Small intestine (tissue), 7 donors: ENCODE measurements around the gene HAUS6. TPM values are rescaled to one million over a fixed set of nuclear protein-coding genes. Genes with fewer than 3 reads are reported as not detected.

ENCODE experiments used
- DNase-seq, 2 donors: peaks; one replicate each; pipeline versions ENCODE4 v3.0.0 to v3.0.0-alpha.2; 2013
- FAIRE-seq: peaks from 2 replicates; lab custom pipeline; 2012; peaks lifted over from hg19 to GRCh38; lab: Jason Lieb, UNC
- H3K27ac ChIP-seq, 3 donors: one replicate each; pipeline ENCODE4 v1.5.1; 2013; ENCODE audit warnings: low read length in 2 of 3, mild to moderate bottlenecking in 2 of 3, control low read depth in 1 of 3, inconsistent platforms in 1 of 3, low read depth in 1 of 3, moderate library complexity in 1 of 3
- H3K27me3 ChIP-seq, 3 donors: one replicate each; pipeline ENCODE4 v1.6.1; 2013; ENCODE audit warnings: low read length in 3 of 3, inconsistent platforms in 1 of 3; ENCODE audit not compliant: control insufficient read depth in 3 of 3, insufficient read depth in 3 of 3
- H3K36me3 ChIP-seq, 3 donors: one replicate each; pipeline ENCODE4 v1.6.1; 2013; ENCODE audit warnings: low read length in 3 of 3, inconsistent platforms in 1 of 3, low read depth in 1 of 3, mild to moderate bottlenecking in 1 of 3, moderate library complexity in 1 of 3; ENCODE audit not compliant: control insufficient read depth in 3 of 3, insufficient read depth in 2 of 3
- H3K4me1 ChIP-seq, 3 donors: one replicate each; pipeline ENCODE4 v1.6.1; 2013; ENCODE audit warnings: low read length in 2 of 3, inconsistent platforms in 1 of 3, low read depth in 1 of 3, mild to moderate bottlenecking in 1 of 3, moderate library complexity in 1 of 3; ENCODE audit not compliant: control insufficient read depth in 3 of 3, insufficient read depth in 2 of 3
- H3K4me3 ChIP-seq, 3 donors: one replicate each; pipeline ENCODE4 v1.5.1; 2013; ENCODE audit warnings: low read length in 3 of 3, control low read depth in 1 of 3, inconsistent platforms in 1 of 3, low read depth in 1 of 3, mild to moderate bottlenecking in 1 of 3, moderate library complexity in 1 of 3
- H3K9me3 ChIP-seq, 2 donors: one replicate each; pipeline ENCODE4 v1.6.1; 2013; ENCODE audit warnings: low read depth in 1 of 2, low read length in 1 of 2; ENCODE audit not compliant: control insufficient read depth in 2 of 2, insufficient read depth in 1 of 2
- WGBS, 3 donors: extraction: QIAGEN DNeasy Blood & Tissue Kit; methylation state at CpG; one replicate each; pipeline ENCODE4 v1.1.7; 2013; 5-methylcytosine and 5-hydroxymethylcytosine counted together
- polyA plus RNA-seq, 4 donors: library from polyadenylated mRNA; stranded (reverse) in 3 of 4; unstranded in 1 of 4; fragments of 200-250 nt in 3 of 4; fragments of 120-200 nt in 1 of 4; gene quantifications; one replicate each; pipeline versions ENCODE4 v1.2.1 to v1.2.3, GENCODE V29; 2013
- donor health status: healthy with polysubstance abuse.
- donor health status: control.
- donor health status: control.
- donor health status: Bipolar disorder and iron deficiency.
- donor health status: healthy.

Gene HAUS6
- polyA plus RNA-seq, 4 donors = 2.7 to 9.2 (median 3.8) TPM

GRCh38 chr9:19124430-19124793 lies 21.7 kb upstream of the HAUS6 start:
- DNase-seq (no peak), FAIRE-seq (no peak)
- peak overlapping the region in 2 of 3 donors; percentile 18 to 58 for H3K27ac ChIP-seq
- peaks cover 3 to 17% (median 4%) of the 10 kb centered on the region in 3 donors for H3K4me1 ChIP-seq
- peaks cover 20 to 48% (median 34%) of the 10 kb centered on the region in 3 donors for H3K36me3 ChIP-seq
- peak overlapping the region in 2 of 3 donors; percentile 30 to 51 for H3K4me3 ChIP-seq
- H3K27me3 ChIP-seq = no peaks in the 10 kb centered on the region
- H3K9me3 ChIP-seq = no peaks in the 10 kb centered on the region

GRCh38 chr9:19122490-19123042 lies 19.9 kb upstream of the HAUS6 start:
- Histone ChIP-seq H3K27ac (no peak overlapping the region), H3K9me3 (no peaks in the 10 kb centered on the region), H3K4me3 (peak overlapping the region in 1 of 3 donors; percentile 21), H3K4me1 (peaks cover 3 to 12% (median 4%) of the 10 kb centered on the region in 3 donors), H3K36me3 (peaks cover 25 to 58% (median 43%) of the 10 kb centered on the region in 3 donors), H3K27me3 (no peaks in the 10 kb centered on the region)
- no peak for FAIRE-seq
- no peak for DNase-seq
- 87 to 92% (median 91%) methylated on average over 3 of the region's 3 CpGs for WGBS, 3 donors

GRCh38 chr9:19120877-19121276 lies 18.2 kb upstream of the HAUS6 start:
- WGBS, 3 donors = 93 to 99% (median 95%) methylated on average over 6 of the region's 6 CpGs
- Histone ChIP-seq H3K27me3 (no peaks in the 10 kb centered on the region), H3K4me1 (peaks cover 3 to 12% (median 4%) of the 10 kb centered on the region in 3 donors), H3K27ac (no peak overlapping the region), H3K4me3 (peak overlapping the region in 1 of 3 donors; percentile 7), H3K9me3 (no peaks in the 10 kb centered on the region), H3K36me3 (peaks cover 28 to 65% (median 55%) of the 10 kb centered on the region in 3 donors)
- DNase-seq (no peak), FAIRE-seq (no peak)

GRCh38 chr9:19119801-19120440 lies 17.2 kb upstream of the HAUS6 start:
- H3K27ac ChIP-seq = no peak overlapping the region
- peaks cover 3 to 12% (median 4%) of the 10 kb centered on the region in 3 donors for H3K4me1 ChIP-seq
- 78 to 85% (median 84%) methylated on average over 7 of the region's 7 CpGs for WGBS, 3 donors
- DNase-seq = no peak
- H3K36me3 ChIP-seq = peaks cover 28 to 59% (median 57%) of the 10 kb centered on the region in 3 donors
- H3K9me3 ChIP-seq = no peaks in the 10 kb centered on the region
- no peak overlapping the region for H3K4me3 ChIP-seq
- no peak for FAIRE-seq
- no peaks in the 10 kb centered on the region for H3K27me3 ChIP-seq

GRCh38 chr9:19119246-19119645 lies 16.5 kb upstream of the HAUS6 start:
- peaks cover 30 to 62% (median 59%) of the 10 kb centered on the region in 3 donors for H3K36me3 ChIP-seq
- H3K4me3 ChIP-seq = no peak overlapping the region
- DNase-seq (no peak), FAIRE-seq (no peak)
- H3K27me3 ChIP-seq = no peaks in the 10 kb centered on the region
- no peaks in the 10 kb centered on the region for H3K9me3 ChIP-seq
- H3K4me1 ChIP-seq = peaks cover 0 to 12% (median 4%) of the 10 kb centered on the region in 3 donors
- peak overlapping the region in 1 of 3 donors; percentile 21 for H3K27ac ChIP-seq
- 61 to 70% (median 67%) methylated on average over 3 of the region's 3 CpGs for WGBS, 3 donors

GRCh38 chr9:19117039-19117716 lies 14.5 kb upstream of the HAUS6 start:
- peaks cover 0 to 12% (median 4%) of the 10 kb centered on the region in 3 donors for H3K4me1 ChIP-seq
- H3K9me3 ChIP-seq = no peaks in the 10 kb centered on the region
- 94 to 97% (median 95%) methylated on average over 5 of the region's 5 CpGs for WGBS, 3 donors
- H3K36me3 ChIP-seq = peaks cover 22 to 57% (median 47%) of the 10 kb centered on the region in 3 donors
- no peaks in the 10 kb centered on the region for H3K27me3 ChIP-seq
- H3K4me3 ChIP-seq = no peak overlapping the region
- FAIRE-seq (no peak), DNase-seq (no peak)
- H3K27ac ChIP-seq = no peak overlapping the region

- H3K4me1 ChIP-seq = peaks cover 0 to 12% (median 4%) of the 10 kb centered on the region in 3 donors
- no peak for FAIRE-seq
- no peak overlapping the region for H3K4me3 ChIP-seq
- no peak overlapping the region for H3K27ac ChIP-seq
- DNase-seq = no peak
- peaks cover 22 to 50% (median 42%) of the 10 kb centered on the region in 3 donors for H3K36me3 ChIP-seq
- 86 to 90% (median 88%) methylated on average over 10 of the region's 10 CpGs for WGBS, 3 donors
- H3K9me3 ChIP-seq = no peaks in the 10 kb centered on the region
- H3K27me3 ChIP-seq = no peaks in the 10 kb centered on the region
Measured at GRCh38 chr9:19116107-19116790, 13.5 kb upstream of the HAUS6 start.

- H3K9me3 ChIP-seq = no peaks in the 10 kb centered on the region
- no peaks in the 10 kb centered on the region for H3K27me3 ChIP-seq
- FAIRE-seq (no peak), DNase-seq (no peak)
- 92 to 100% (median 93%) methylated on average over 3 of the region's 3 CpGs for WGBS, 3 donors
- H3K4me3 ChIP-seq = no peak overlapping the region
- H3K36me3 ChIP-seq = peaks cover 18 to 38% (median 31%) of the 10 kb centered on the region in 3 donors
- no peak overlapping the region for H3K27ac ChIP-seq
- peaks cover 0 to under 1% (median 0%) of the 10 kb centered on the region in 3 donors for H3K4me1 ChIP-seq
Measured at GRCh38 chr9:19114680-19115270, 12.1 kb upstream of the HAUS6 start.
